ENCODE measurements around the gene KCNN2. TPM values are rescaled to one million over a fixed set of nuclear protein-coding genes. Genes with fewer than 3 reads are reported as not detected.
"Not testable (repeated sequence)": the region's sequence is repeated elsewhere in the genome, so short reads cannot be mapped to it uniquely, and the experiment has no call there.

The KCNN2 gene
- total and polyA plus RNA-seq, 10 of the 15 experiments (the other 5 are each of a cell fraction or from before 2014, with no cell fraction given): 0.21 to 3.6 (median 0.79) TPM

GRCh38 chr5:114432684-114433083, 70.8 kb downstream of the KCNN2 start:
- not testable (repeated sequence) for H2AFZ ChIP-seq (ENCODE audit: control insufficient read depth, low read depth, low read length); H3K4me3 ChIP-seq; H4K20me1 ChIP-seq (ENCODE audit: control insufficient read depth, insufficient read depth); H3K9me3 ChIP-seq (replicated peaks; ENCODE audit: control insufficient read depth, insufficient read depth, low read length); H3K79me2 ChIP-seq (ENCODE audit: control insufficient read depth, insufficient read depth, low read length); DNase-seq (ENCODE audit: low read depth, low spot score); H3K27ac ChIP-seq (ENCODE audit: control insufficient read depth, insufficient read depth); H3K4me1 ChIP-seq (ENCODE audit: control insufficient read depth, insufficient read depth, low read length); H3K27me3 ChIP-seq (replicated peaks in 1 of 2; ENCODE audit: control insufficient read depth in 2 of 2, insufficient read depth in 2 of 2, low read length in 1 of 2); H3K36me3 ChIP-seq (ENCODE audit: control insufficient read depth in 2 of 2, insufficient read depth in 2 of 2, low read length in 1 of 2); BruUV-seq (replicated peaks); H3K4me2 ChIP-seq (ENCODE audit: control insufficient read depth, insufficient read depth); FAIRE-seq; ATAC-seq; H3K9ac ChIP-seq (ENCODE audit: control insufficient read depth, insufficient read depth, low read length)
- CTCF ChIA-PET: interaction anchor here (0.9 to 13.9 kb wide), 3 partner anchors 12 to 66 kb away, joined by 4 to 130 read pairs (median 98); no protein-coding TSS in a partner anchor
- SMC1A ChIA-PET (ENCODE audit: uncharacterized antibody, unreplicated experiment): interaction anchor here (0.8 to 17.9 kb wide), 6 partner anchors 9 to 69 kb away, joined by 3 to 347 read pairs (median 73); partner anchors contain the start of gene KCNN2
- RAD21 ChIA-PET (ENCODE audit: unreplicated experiment): interaction anchor here (1.5 to 14.5 kb wide), 3 partner anchors 12 to 68 kb away, joined by 7 to 217 read pairs (median 148); no protein-coding TSS in a partner anchor
- in situ Hi-C loops (cut with MboI): loop anchor here (25.0 kb wide), 1 partner anchor 1155 kb away; no protein-coding TSS in a partner anchor
- 82% methylated on average over 30 of the region's 30 CpGs for WGBS (ENCODE audit: insufficient coverage, insufficient replicate concordance, low lambda C conversion rate, missing lambda C conversion rate)
- POLR2A ChIA-PET: interaction anchor here (3.1 to 3.5 kb wide), 3 partner anchors 10 to 13 kb away, joined by 11 to 28 read pairs (median 15); no protein-coding TSS in a partner anchor
- intact Hi-C loops (cut with micrococcal nuclease; ENCODE audit: unreplicated experiment): loop anchor here (10.0 kb wide), 2 partner anchors 1112 to 1412 kb away; partner anchors contain the start of genes AP3S1, ATG12 and FEM1C

GRCh38 chr5:114434396-114435219, 72.7 kb downstream of the KCNN2 start:
- DNase-seq (ENCODE audit: low read depth, low spot score) (no peak), ATAC-seq (peak; percentile 75), FAIRE-seq (peak; percentile 7)
- Histone ChIP-seq H3K79me2 (ENCODE audit: control insufficient read depth, insufficient read depth, low read length) (no peaks in the 10 kb centered on the region), H3K4me2 (ENCODE audit: control insufficient read depth, insufficient read depth) (no peak overlapping the region), H3K9ac (ENCODE audit: control insufficient read depth, insufficient read depth, low read length) (no peak overlapping the region; the same call in 1 of the 2 replicates), H2AFZ (ENCODE audit: control insufficient read depth, low read depth, low read length) (peak overlapping the region; percentile 39; the same call in 1 of the 2 replicates), H3K9me3 (replicated peaks; ENCODE audit: control insufficient read depth, insufficient read depth, low read length) (no peaks in the 10 kb centered on the region; the same call in 2 of the 3 replicates), H3K4me1 (ENCODE audit: control insufficient read depth, insufficient read depth, low read length) (no peaks in the 10 kb centered on the region; the same call in 1 of the 2 replicates), H3K27ac (ENCODE audit: control insufficient read depth, insufficient read depth) (peak overlapping the region; percentile 25), H4K20me1 (ENCODE audit: control insufficient read depth, insufficient read depth) (no peaks in the 10 kb centered on the region), H3K4me3 (no peak overlapping the region), H3K36me3 (ENCODE audit: control insufficient read depth in 2 of 2, insufficient read depth in 2 of 2, low read length in 1 of 2) (no peaks in the 10 kb centered on the region), H3K27me3 (replicated peaks in 1 of 2; ENCODE audit: control insufficient read depth in 2 of 2, insufficient read depth in 2 of 2, low read length in 1 of 2) (no peaks in the 10 kb centered on the region)
- SMC1A ChIA-PET (ENCODE audit: uncharacterized antibody, unreplicated experiment): interaction anchor here (1.0 to 17.9 kb wide), 7 partner anchors 9 to 71 kb away, joined by 3 to 347 read pairs (median 5); partner anchors contain the start of gene KCNN2
- RAD21 ChIA-PET (ENCODE audit: unreplicated experiment): interaction anchor here (0.6 to 14.5 kb wide), 7 partner anchors 13 to 1145 kb away, joined by 3 to 217 read pairs (median 7); partner anchors contain the start of gene KCNN2
- CTCF ChIA-PET: interaction anchor here (1.0 to 13.9 kb wide), 7 partner anchors 8 to 68 kb away, joined by 3 to 130 read pairs (median 4); no protein-coding TSS in a partner anchor
- intact Hi-C loops (cut with micrococcal nuclease; ENCODE audit: unreplicated experiment) (loop anchor here (2.0 to 10.0 kb wide), 3 partner anchors 16 to 1410 kb away; partner anchors contain the start of genes AP3S1, ATG12 and FEM1C), in situ Hi-C loops (cut with MboI) (loop anchor here (25.0 kb wide), 1 partner anchor 1153 kb away; no protein-coding TSS in a partner anchor)
- no TSS peak for BruUV-seq (replicated peaks)
- WGBS (ENCODE audit: insufficient coverage, insufficient replicate concordance, low lambda C conversion rate, missing lambda C conversion rate): 38% methylated on average over 4 of the region's 5 CpGs
- POLR2A ChIA-PET: interaction anchor here (0.8 to 3.5 kb wide), 11 partner anchors 9 to 74 kb away, joined by 3 to 28 read pairs (median 4); partner anchors contain the start of gene KCNN2
- TF ChIP-seq TARDBP (IDR thresholded peaks at IDR 0.05; ENCODE audit: borderline replicate concordance) (no peak), JUNB (IDR thresholded peaks at IDR 0.05) (no peak), SPI1 (IDR thresholded peaks at IDR 0.05; ENCODE audit: borderline replicate concordance, insufficient read depth, low read depth, low read length) (no peak), SP1 (IDR thresholded peaks at IDR 0.05; ENCODE audit: low read depth, low read length) (no peak), RELB (IDR thresholded peaks at IDR 0.05; ENCODE audit: low read depth) (peak; percentile 42; the same call in 1 of the 2 replicates), MEF2B (IDR thresholded peaks at IDR 0.05; ENCODE audit: partially characterized antibody, poor library complexity, severe bottlenecking) (peak; percentile 65), MYB (IDR thresholded peaks at IDR 0.05; ENCODE audit: borderline replicate concordance, low read depth, low read length) (no peak), HDGF (IDR thresholded peaks at IDR 0.05) (no peak), SMARCA5 (IDR thresholded peaks at IDR 0.05) (no peak), EP300 (IDR thresholded peaks at IDR 0.05; ENCODE audit: borderline replicate concordance in 1 of 2, control insufficient read depth in 1 of 2, low read depth in 2 of 2, low read length in 2 of 2) (peak in 1 of 2 experiments; percentile 46; a peak in 2 of 4 replicates), IRF4 (IDR thresholded peaks at IDR 0.05; ENCODE audit: low read depth, low read length) (no peak), NFYB (IDR thresholded peaks at IDR 0.05; ENCODE audit: insufficient read depth, low read depth, low read length) (no peak), FOS (IDR thresholded peaks at IDR 0.05; ENCODE audit: borderline replicate concordance, extremely low read depth, insufficient read length) (no peak)
